GM18867 (cell line): ENCODE measurements around the gene CACNG6.
"Not testable (repeated sequence)": the region's sequence is repeated elsewhere in the genome, so short reads cannot be mapped to it uniquely, and the experiment has no call there.

Experiments used
- ATAC-seq: cut with Tn5 transposase; IDR thresholded peaks from one replicate; pipeline ENCODE4 v1.9.1; 2021; ENCODE audit warnings: mild to moderate bottlenecking, moderate library complexity; ENCODE audit not compliant: unreplicated experiment

The CACNG6 gene, protein sequence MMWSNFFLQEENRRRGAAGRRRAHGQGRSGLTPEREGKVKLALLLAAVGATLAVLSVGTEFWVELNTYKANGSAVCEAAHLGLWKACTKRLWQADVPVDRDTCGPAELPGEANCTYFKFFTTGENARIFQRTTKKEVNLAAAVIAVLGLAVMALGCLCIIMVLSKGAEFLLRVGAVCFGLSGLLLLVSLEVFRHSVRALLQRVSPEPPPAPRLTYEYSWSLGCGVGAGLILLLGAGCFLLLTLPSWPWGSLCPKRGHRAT

DNA sequence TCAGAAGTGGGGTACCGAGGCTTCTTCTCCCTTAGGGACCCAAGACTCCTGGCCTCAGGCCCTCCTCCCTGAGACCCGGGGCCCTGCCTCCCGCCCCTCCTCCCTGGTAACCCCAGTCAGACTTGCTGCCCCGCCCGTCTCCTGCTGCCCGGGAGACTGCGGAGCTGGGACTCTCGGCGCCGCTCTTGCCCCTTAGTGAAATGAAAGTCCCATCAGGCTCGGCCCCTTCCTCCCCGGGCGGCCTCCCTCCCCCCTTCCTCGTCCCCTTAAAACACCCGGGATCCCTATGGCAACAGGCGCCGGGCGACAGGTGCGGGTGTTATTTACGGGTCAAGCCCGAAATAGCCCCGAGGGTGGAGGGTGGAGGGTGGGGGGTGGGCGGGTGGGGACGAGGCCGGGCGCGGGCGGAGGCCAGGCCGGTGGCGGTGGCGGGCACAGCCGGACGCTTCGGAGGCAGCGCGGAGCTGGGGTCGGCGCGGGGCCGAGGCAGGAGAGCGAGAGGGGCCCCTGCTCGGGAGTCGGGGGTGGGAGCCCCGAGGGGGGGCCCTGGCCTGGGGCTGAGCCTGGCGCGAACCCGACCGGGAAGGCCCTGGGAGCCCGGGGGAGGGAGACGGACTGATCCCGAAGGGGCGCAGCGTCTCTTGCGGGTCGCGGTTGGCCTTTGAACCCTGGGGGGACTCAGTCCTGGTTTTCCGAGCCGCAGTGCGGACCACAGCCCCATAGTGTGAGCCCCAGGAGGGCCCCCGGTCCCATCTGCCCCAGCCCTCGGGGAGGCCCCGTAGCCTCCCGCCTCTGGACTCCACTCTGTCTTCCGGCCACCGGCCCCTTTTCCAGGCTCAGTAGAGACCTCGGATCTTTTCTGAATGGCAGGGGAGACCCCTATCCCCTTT lies at the start of gene CACNG6:
Gene CACNG6, plus strand, starts transcription at position 414 of the 890 bp plus-strand sequence. CDS start 1,241 bp downstream, outside the sequence.
- ATAC-seq = no peak

DNA sequence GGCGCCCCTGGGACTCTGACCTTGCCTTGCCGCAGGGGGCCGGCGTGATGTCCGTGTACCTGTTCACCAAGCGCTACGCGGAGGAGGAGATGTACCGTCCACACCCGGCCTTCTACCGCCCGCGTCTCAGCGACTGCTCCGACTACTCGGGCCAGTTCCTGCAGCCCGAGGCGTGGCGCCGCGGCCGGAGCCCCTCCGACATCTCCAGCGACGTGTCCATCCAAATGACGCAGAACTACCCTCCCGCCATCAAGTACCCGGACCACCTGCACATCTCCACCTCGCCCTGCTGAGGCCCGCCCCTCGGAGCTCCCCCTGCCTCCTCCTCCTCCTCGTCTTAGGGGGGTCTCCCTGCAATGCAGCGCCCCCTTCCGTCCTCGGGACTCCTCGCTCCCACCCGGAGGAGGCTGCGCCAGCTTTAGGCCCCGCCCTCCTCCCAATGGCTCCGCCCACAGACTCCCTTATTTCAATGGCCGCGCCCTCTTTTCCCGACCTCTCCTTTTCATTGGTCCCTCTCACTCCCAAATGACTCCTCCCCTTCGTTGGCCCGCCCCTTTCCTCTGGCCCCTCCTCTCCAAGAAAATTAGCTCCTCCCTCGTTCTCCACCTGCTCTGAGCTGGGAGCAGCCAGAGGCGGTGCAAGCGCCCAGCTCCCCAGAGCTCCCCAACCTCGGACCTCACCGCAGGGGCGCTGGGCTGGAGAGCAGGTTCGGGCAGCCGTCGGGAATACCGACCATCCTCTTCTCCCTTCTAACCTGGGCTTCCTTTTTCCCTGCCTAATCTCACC lies 49.2 kb upstream of the CACNG6 start:
- no peak for ATAC-seq

DNA sequence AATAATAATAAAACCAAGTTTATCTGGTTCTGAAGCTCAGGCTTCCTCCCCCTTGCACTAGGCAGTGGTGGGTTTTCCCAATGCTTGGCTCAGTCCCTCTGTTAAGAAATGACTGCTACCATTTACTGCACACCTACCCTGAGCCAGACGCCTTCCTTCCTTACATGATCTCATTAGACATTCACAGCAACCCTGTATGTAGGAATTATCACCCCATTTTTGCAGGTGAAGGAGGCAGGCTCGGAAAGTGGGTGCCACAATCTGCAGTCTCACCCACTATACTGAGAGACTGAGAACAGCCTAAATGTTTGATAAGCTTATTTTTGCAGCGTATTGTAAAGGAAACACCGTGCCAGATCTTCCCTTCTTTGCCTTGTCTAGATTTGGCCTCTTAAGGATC lies 47.0 kb upstream of the CACNG6 start:
- no peak for ATAC-seq

DNA sequence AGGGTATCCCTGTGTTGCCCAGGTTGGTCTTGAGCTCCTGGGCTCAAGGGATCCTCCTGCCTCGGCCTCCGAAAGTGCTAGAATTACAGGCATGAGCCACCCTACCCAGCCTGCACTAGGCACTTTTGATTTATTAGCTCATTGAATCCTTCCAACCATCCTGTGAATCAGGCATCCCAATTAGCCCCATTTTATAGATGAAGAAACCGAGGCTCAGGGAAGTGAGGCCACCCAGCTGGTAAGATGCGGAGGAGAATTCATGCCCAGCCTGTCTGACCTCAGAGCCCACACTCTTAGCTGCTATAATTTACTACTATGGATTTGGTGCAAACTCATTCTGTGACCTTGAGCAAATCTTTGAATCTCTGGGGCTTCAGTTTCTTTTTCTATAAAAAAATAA lies 46.5 kb upstream of the CACNG6 start:
- no peak for ATAC-seq

DNA sequence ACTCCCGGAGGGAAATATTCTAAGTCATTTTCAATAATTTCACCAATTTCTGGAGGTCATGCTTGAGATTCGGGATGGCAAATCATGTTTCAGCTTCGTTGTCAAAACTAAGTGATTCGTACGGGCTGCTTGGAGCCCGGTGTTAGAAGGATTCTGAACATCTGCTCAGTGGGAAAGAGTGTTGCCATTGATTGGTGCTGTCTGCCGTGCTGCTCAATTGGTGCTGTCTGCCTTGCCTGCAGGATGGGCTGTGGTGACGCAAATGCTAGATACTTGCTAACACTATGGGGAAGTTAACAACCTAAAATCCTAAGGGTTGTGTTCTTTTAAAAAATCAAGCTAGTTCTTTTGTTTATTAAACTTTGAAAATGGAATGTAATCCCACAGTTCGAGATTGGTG lies 46.0 kb upstream of the CACNG6 start:
- ATAC-seq = no peak

DNA sequence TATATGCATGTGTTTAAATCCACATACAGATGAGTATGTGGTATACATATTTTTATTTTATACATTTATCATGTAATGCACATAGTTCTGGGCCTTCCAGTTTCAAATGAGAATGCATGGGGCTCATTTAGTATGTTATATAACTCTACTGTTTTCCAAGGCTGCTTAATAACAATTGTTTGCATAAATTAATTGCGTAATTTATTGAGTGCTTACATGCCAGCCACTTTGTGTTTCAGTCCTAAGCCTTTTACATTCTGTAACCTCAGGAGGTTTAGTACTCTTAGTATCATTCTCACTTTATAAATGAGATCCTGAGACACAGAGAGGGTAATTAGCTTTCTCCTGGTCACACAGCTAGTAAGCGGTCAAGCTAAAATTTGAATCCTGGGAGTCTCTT lies 45.4 kb upstream of the CACNG6 start:
- no peak for ATAC-seq

DNA sequence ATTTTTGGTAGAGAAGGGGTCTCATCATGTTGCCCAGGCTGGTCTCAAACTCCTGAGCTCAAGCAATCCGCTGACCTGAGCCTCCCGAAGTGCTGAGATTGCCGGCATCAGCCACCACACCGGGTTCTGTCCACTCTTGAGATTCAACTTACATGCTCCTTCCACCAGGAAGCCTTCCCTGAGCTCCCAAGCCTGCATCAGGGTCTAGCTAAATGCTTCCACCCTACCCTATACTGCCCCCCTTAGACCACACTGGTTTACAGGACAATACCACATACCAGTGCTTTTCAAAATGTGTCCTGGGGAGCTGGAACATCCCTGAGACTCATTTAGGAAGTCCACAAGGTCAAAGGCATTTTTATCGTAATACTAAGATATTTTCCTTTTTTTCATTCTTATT lies 43.8 kb upstream of the CACNG6 start:
- ATAC-seq = no peak

DNA sequence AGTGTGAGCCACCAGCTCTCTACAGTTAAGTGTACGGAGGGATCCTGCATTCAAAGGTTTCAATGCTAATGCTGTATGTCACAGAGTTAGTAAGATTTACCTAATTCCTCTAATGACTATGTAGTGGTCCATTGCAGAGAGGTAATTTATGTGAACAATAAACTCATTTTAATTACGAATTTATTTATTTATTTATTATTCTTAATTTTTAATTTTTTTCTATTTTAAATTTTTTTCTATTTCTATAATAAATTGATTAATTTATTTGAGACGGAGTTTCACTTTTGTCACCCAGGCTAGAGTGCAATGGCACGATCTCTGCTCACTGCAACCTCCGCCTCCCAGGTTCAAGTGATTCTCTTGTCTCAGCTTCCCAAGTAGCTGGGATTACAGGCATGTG lies 42.8 kb upstream of the CACNG6 start:
- ATAC-seq = not testable (repeated sequence)

DNA sequence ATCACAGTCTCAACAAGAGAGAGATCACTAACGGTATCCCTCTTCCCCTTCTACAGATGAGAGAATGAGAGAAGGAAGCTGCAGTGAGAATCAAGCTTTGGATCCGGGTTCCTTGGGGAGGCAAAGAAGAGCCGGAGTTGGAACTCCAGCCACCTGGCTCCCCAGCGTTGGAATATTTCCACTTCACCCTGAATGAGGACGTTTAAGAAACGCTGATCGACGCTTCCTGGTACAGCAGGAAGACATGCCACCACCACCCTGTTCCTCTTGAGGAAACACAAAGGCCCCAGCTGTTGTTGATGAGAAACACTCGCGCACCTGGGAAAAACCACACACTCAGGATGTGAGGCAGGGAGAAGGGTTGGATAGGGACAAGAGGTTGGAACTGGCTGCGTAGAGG lies 40.0 kb upstream of the CACNG6 start:
- no peak for ATAC-seq

DNA sequence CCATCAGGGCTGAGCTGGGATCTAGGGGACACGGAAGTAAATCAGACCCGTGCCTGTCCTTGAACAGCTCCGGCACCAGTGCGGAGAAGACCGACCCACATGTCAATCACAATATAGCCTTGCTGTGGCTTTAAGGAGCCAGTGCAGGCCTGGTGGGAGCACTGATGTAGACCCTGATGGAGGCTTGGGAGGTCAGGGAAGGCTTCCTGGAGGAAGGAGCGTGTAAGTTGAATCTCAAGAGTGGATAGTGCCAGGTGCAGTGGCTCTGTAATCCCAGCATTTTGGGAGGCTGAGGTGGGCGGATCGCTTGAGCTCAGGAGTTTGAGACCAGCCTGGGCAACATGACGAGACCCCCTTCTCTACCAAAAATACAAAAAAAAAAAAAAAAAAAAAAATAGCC lies 39.5 kb upstream of the CACNG6 start:
- no peak for ATAC-seq

DNA sequence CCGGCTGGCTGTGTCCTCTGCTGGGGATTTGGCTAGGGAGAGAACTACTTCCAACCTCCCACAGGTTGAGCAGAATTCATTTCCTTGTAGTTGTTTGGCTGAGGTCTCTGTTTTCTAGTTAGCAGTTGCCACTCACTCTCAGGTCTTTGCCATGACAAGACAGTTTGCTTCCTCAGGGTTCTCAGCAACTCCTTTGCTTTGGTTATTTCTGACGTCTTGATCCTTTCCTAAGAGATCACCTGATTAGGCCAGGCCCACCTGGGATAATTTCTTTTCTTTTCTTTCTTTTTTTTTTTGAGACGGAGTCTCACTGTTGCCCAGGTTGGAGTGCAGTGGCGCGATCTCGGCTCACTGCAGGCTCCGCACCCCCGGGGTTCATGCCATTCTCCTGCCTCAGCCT lies 38.1 kb upstream of the CACNG6 start:
- ATAC-seq = no peak

DNA sequence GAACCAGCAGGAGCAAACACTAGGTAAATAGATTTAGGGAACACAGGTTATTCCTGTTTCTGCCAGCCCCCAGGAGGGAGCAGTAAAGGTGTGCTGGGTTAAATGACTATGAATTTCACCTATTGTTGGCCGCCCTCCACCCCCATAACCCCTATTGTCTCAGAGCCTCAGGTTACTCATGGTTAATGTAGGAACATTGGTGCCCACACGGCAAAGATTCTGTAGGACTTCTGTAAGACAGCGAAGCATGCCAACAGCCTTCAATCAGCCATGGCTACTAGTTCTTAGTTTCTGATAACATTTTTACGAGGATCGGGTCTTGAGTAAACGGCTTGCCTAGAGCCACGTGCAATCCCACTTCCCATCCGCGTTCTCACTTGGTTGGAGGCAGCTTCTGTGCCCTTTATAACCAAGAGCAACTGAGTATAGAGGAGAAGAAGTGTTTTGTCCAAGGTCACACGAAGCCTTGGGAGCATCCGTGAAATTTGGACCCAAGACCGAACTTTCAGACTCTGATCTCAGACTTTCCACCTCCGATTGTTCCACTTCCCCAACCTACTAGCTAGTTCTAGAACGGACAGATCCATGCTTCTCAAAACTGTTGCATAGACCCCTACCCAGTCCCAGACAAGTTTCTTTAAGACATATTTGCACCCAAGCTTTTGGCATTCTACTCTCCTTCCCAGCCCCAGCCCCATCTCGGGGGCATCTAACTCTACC lies 33.8 kb upstream of the CACNG6 start:
- no peak for ATAC-seq

DNA sequence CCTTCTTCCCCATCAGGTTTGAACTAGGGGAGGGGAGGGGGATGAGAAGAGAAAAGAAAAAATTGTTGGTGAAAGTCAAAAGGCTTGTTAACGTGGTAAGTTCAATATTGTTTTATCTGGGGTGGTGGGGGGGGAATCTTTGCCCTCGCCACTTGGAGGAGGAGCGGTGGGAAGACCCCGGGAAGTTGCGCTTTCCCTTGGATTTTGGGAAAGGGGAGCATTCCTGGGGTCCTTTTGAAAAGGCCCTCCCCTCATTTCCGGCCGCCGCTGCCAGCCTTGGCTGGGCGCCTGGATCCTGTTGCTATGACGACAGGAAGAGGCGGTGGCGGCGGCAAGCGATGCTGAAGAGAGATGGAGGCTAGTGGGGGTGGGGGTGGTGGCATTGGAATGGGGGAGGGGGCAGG lies 33.3 kb upstream of the CACNG6 start:
- ATAC-seq = no peak

DNA sequence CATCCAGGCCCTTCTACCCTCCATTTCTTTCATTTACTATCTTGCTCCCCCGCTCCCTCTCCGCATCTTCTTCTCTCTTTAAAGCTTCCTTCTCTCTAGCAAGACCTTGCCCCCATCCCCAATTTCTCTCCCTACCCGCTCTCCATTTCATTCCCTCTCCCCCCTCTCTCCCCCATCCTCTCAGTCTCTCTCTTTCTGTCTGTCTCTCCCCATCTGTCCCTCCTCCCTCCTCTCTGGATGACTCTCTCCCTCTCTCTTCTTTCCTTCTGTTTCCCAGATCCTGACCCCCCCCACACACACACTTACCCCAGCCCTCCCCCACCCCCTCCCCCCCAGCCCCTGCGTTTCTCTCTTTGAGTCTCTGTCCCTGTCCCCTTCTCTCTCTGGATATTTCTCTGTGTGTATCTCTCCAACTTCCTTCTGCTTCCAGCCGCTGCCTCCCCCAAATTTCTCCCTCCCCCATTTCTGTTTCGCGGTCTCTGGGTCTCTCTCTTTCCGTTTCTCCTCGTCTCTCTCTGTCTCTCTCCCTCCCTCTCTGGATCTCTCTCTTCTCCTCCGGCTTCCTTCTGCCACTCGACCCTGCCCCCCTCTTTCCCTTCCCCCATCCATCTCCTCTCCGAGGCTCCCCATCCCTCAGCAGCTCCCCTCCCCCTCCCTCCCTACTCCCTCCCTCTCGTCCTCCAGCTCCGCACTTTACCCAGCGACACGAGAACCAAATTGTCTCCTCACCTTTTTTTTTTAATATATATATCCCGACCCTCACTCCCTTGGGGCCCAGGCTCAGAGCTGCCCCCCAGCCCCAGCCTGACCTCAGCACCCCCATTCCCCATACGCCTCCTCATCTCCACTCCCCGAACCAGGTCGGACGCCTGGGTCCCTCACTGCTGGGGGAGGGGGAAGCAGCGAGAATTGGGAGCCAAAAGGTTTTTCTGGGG lies 32.3 kb upstream of the CACNG6 start:
- no peak for ATAC-seq

DNA sequence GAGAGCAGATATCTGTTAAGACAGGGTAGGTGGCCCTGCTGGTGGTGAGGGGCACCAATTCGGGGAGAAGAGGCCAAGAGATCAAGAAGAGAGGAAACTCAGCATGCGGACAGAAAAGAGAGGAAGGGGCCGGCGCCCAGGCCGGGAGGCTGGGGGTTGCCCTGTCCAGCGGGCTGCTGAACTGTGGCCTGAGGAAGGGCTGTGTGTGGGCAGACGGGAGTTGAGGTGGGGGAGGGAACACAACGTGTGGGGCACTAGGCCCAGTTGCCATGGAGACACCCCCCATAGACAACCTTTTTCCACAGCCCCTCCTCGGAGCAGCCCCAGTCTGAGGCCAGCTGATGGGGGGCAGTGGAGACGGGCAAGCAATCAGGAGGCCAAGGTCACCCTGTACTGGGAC lies 31.2 kb upstream of the CACNG6 start:
- no peak for ATAC-seq

DNA sequence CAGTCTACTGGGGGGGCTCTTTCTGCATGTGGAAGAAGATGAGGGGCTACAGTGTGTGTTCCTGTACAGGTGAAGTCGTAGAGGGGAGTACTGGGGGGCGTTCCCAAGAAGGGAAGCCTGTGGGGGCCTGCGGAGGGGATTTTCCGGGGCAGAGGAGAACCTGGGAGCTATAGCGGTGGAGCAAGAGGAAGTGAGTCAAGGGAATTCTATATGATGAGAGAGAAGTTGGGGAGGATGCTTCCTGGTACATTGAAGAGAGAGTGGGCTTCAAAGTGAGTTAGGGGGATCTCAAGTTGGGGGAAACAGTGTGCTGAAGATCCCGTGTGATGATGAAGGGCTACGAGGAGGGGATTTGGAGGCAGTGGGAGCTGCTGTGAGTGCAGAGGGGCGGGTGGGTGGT lies 30.6 kb upstream of the CACNG6 start:
- no peak for ATAC-seq

DNA sequence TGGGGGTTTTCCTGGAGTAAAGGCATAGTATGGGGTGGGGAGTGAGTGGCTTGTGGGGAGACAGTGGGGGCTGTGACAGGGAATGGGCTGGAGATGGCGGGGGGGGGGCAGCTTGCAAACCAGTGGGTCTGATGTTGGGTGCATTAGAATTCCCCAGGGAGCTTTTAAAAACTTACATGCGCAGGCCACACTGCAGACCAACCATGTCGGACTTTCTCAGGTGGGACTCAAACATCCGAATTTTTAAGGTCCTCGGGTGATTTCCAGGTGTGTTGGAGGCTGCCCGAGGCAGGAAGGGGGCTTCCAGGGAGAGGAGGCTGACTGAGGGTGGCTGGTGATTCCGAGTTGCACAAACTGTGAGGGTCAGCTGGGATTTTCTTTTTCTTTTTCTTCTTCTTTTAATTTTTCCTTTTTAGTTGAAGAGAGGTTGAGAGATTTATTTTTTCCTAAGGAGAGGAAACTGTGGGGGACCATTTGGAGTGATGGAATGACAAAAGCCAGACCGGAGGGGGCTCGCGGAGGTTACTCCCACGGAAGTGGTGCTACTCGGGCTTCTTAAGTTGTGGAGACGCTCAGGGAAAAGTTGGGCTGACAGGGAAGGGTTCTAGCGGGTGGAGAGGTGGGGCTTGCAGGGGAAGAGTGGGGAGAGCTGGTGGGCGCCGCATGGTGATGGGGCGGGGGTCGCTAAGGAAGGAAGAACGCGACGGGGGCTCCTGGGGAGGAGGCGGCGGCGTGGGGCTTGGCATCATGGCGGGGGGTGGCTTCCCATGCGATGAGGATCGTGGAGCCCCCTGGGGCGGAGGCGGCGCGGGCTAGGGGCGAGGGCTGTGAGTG lies 29.7 kb upstream of the CACNG6 start:
- ATAC-seq = no peak

DNA sequence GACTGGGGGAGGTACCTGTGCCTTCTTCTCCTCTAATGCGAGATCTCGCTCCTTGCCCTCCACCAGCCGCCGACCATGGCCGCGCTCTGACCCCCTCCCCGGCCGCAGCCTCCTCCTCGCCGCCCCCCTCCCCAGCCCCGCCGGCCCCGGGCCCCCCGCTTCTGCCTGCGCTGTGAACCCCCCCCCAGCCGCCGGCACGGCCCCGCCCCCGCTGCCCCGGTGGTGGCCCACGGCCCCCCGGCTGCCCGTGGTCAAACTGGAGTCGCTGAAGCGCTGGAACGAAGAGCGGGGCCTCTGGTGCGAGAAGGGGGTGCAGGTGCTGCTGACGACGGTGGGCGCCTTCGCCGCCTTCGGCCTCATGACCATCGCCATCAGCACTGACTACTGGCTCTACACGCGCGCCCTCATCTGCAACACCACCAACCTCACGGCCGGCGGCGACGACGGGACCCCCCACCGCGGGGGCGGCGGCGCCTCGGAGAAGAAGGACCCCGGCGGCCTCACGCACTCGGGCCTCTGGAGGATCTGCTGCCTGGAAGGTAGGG lies 28.5 kb upstream of the CACNG6 start, which contains the start of gene CACNG8:
Gene CACNG8, plus strand, starts transcription at position 51 of the 545 bp plus-strand sequence.
- ATAC-seq = no peak

DNA sequence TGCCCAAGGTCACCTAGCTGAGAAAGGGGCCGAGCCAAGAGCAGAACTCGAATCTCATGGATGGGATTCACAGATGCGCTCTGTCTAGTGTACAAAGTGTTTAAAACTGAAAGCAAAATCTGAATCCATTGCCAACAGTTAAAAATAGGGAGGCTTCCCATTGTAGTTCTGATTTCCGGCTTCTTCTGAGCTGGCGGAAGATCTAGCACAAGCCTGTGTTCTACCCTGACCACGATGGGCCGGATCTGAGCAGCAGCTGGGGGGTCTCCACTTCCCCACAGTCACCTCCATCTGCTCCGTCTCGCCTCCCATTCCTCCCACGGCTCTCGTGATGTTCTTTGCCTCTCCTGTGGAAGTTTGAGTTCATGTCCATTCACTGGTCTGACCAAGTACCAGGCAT lies 26.3 kb upstream of the CACNG6 start:
- ATAC-seq = no peak
